Spinal cord (tissue), 10 donors: ENCODE data around the gene STARD3. TPM values are rescaled to one million over a fixed set of nuclear protein-coding genes. Genes with fewer than 3 reads are reported as not detected.
"Not testable (repeated sequence)": the region's sequence is repeated elsewhere in the genome, so short reads cannot be mapped to it uniquely, and the experiment has no call there.

ENCODE experiments used
- DNase-seq, 6 donors: peaks; one replicate each; pipeline versions ENCODE4 v3.0.0 to v3.0.0-alpha.2; 2013 to 2015; ENCODE audit warnings: low spot score in 6 of 6, low read depth in 4 of 6
- H3K27ac ChIP-seq: one replicate; pipeline ENCODE4 v1.5.1; 2013; ENCODE audit warnings: low read depth, low read length, control low read depth
- H3K27me3 ChIP-seq: one replicate; pipeline ENCODE4 v1.6.1; 2013; ENCODE audit warnings: low read length; ENCODE audit not compliant: control insufficient read depth, insufficient read depth
- H3K36me3 ChIP-seq: one replicate; pipeline ENCODE4 v1.6.1; 2013; ENCODE audit warnings: low read length; ENCODE audit not compliant: control insufficient read depth, insufficient read depth
- H3K4me1 ChIP-seq: one replicate; pipeline ENCODE4 v1.6.1; 2013; ENCODE audit warnings: low read length; ENCODE audit not compliant: control insufficient read depth, insufficient read depth
- H3K4me3 ChIP-seq: one replicate; pipeline ENCODE4 v1.5.1; 2013; ENCODE audit warnings: low read depth, low read length, control low read depth
- H3K9me3 ChIP-seq: one replicate; pipeline ENCODE4 v1.6.1; 2013; ENCODE audit warnings: low read length; ENCODE audit not compliant: control insufficient read depth, insufficient read depth
- WGBS: methylation state at CpG from one replicate; pipeline ENCODE4 v1.1.5; 2013; ENCODE audit warnings: missing lambda C conversion rate; ENCODE audit not compliant: insufficient coverage; 5-methylcytosine and 5-hydroxymethylcytosine counted together
- long read RNA-seq, 4 donors: transcript quantifications; one replicate each; lab custom pipeline, GENCODE V29; 2026
- polyA plus RNA-seq, 2 donors: library from polyadenylated mRNA; unstranded; fragments of 120-200 nt; gene quantifications; one replicate each; pipeline ENCODE4 v1.2.1, GENCODE V29; 2013; ENCODE audit not compliant: insufficient read length in 2 of 2
- total RNA-seq, 2 donors: library from RNA; depleted of rRNA in 1 of 2; stranded (reverse); fragments of 120-200 nt in 1 of 2; fragments of >200 nt in 1 of 2; gene quantifications; one replicate each; pipeline versions ENCODE4 v1.2.3 to v1.2.4, GENCODE V29; 2013 to 2014
- donor health status: healthy.

Gene STARD3
- total RNA-seq (10 to 100 TPM; 17.2 to 33.4 TPM), polyA plus RNA-seq (10 to 100 TPM; 65.4 to 76.8 TPM)
- long read RNA-seq, donor 1, partial matches to known transcripts = 50 of 55 reads
- long read RNA-seq, donor 1, other reads (novel, unspliced or antisense) = 0 of 55 reads
- long read RNA-seq, donor 2, partial matches to known transcripts = 0 of 3 reads
- long read RNA-seq, donor 2, other reads (novel, unspliced or antisense) = 0 of 3 reads
- long read RNA-seq, donor 3, transcript STARD3-201 (15 exons, 2,132 nt) = major isoform, 7 of 9 reads
- long read RNA-seq, donor 3, partial matches to known transcripts = 0 of 9 reads
- long read RNA-seq, donor 3, other reads (novel, unspliced or antisense) = 0 of 9 reads
- long read RNA-seq, donor 4, transcript STARD3-201 (15 exons, 2,132 nt) = major isoform, 7 of 8 reads
- long read RNA-seq, donor 4, partial matches to known transcripts = 0 of 8 reads
- long read RNA-seq, donor 4, other reads (novel, unspliced or antisense) = 0 of 8 reads

DNA sequence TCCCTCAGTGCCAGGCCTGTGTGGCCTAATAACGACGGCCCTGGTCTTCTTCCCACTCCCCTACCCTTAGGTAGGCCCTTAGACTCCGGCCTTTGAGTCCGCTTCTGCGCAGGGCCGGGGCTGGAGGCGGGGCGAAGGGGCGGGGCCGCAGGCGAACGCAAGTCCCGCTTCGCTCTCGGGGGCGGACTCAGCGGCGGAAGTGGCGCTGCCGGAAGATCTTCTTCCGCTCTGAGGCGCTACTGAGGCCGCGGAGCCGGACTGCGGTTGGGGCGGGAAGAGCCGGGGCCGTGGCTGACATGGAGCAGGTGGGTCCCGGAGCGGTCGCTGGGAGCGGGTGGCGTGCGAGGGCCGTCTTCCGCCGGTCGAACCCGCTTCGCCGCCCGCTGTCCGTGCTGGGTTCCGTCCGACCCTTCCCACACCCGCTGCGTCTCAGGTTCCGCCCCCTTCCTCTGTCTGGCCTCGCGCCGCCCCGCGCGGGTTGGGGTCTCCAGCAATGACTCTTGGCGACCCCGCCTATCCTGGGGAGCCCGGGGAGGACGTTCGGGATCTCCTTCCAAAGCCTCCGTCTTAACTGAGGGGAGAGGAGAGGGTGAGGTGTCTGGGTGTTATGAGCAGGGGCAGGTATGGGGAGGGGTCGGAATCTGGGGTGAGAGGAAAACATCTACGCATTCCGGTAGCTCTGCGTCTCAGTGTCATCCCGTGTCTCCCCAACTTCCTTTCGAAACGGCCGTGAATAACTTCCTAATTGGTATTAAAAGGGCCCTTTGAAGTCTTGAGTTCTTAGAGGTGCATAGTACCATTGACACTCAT is at the start of gene STARD3:
TSS of gene STARD3 (plus strand) at position 218 of the 810 bp plus-strand sequence. CDS start 16,388 bp downstream, outside the sequence.
- DNase-seq = peak in 5 of 6 donors; percentile 71 to 96 (median 84)
- Histone ChIP-seq H3K27me3 (no peaks in the 10 kb centered on the region), H3K4me1 (peaks cover 60% of the 10 kb centered on the region), H3K4me3 (peak within 1 kb of the TSS; percentile 83), H3K9me3 (no peaks in the 10 kb centered on the region), H3K27ac (peak within 1 kb of the TSS; percentile 89), H3K36me3 (peaks cover 3% of the 10 kb centered on the region)
- under 1% methylated on average over 65 of the region's 69 CpGs for WGBS

DNA sequence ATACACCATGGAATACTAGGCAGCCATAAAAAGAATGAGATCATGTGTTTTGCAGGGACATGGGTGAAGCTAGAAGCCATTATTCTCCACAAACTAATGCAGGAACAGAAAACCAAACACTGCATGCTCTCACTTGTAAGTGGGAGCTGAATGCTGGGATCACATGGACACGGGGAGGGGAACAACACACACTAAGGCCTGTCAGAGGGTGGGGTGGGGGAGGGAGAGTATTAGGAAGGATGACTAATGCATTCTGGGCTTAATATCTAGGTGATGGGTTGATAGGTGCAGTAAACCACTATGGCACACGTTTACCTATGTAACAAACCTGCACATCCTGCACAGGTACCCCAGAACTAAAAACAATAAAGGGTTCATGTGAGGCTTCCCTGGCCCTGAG is 46.8 kb upstream of the STARD3 start:
- WGBS = no CpG with 5 or more reads among the region's 2 CpGs
- peaks cover 22% of the 10 kb centered on the region for H3K27me3 ChIP-seq

DNA sequence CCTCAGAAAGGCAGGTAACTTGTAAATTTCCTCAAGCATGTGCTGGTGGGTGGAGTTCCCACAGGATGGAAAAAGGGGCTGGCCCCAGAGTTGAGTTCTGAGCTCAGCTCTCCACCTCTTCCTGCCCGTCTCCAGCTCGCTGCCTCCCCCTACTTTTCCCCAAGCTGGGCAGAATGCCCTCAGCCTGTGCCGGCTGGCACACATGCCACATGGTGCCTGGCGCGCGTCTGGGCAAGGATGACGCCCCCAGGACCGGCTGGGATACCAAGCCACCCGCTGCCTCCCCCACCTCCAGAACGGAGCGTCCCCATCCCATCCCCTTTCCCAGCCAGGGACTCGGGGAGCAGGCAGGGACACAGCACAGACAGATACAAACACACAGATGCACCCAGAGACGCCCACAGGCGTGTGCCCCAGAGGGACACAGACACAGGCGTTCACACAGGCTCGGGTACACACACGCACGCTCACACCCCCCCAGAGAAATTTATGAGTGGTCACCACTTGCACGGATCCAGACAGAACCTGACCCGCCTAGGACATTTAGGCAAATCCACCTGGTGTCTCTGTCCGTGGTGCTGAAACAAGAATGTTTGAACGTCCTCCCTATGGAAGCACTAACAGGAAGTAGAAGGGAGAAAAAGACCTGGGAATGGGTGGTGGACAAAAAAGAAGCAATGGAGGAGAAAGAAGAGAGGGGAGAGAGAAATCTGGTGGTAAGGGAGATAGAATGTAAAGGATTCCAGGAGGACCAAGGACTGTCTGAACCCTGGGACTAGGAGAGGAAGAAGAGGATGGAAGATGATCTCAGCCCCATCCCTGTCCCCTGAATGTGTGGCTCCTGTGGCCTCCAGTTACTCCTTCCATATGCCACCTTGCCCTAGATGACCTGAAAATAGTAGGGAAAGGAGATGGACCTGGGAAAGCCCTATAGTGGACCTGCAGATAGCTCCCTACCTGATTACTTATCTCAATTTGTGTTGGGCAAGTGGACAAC is 44.7 kb upstream of the STARD3 start:
- Histone ChIP-seq H3K27ac (no peak overlapping the region), H3K4me3 (no peak overlapping the region)

More for the DNA sequence above, 46.8 kb upstream of the STARD3 start:
- DNase-seq, H3K27ac ChIP-seq, H3K4me3 ChIP-seq, H3K4me1 ChIP-seq, H3K9me3 ChIP-seq, H3K36me3 ChIP-seq: not testable (repeated sequence)

DNA sequence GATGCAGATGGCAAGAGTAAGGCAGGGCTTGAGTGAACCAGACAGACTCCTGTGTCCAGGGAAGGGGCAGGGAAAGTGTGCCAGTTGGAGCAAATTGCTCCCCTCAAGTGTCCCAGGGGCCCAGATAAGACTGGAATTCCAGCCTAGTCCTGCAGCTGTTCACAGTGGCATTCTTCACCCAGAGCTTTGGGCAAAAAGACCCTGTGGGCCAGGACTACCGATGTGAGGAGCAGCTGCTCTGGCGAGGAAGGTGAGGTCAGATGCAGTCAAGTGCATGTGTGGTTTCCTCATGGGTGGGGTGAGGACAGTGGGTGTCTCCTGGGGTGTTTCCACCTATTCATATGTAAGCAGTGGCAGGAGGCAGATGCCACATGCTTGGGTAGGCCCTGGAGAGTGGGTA is 43.6 kb upstream of the STARD3 start:
- H3K27me3 ChIP-seq = peaks cover 54% of the 10 kb centered on the region
- no peak overlapping the region for H3K4me3 ChIP-seq
- H3K36me3 ChIP-seq = no peaks in the 10 kb centered on the region
- H3K4me1 ChIP-seq = peaks cover 22% of the 10 kb centered on the region
- 75% methylated on average over 2 of the region's 2 CpGs for WGBS
- no peaks in the 10 kb centered on the region for H3K9me3 ChIP-seq
- no peak overlapping the region for H3K27ac ChIP-seq
- no peak for DNase-seq

More for the DNA sequence above, 44.7 kb upstream of the STARD3 start:
- H3K36me3 ChIP-seq = no peaks in the 10 kb centered on the region
- H3K4me1 ChIP-seq = peaks cover 14% of the 10 kb centered on the region
- peak in 2 of 6 donors; percentile 45 to 94 for DNase-seq
- H3K9me3 ChIP-seq = no peaks in the 10 kb centered on the region
- 7% methylated on average over 20 of the region's 22 CpGs for WGBS
- H3K27me3 ChIP-seq = peaks cover 43% of the 10 kb centered on the region

DNA sequence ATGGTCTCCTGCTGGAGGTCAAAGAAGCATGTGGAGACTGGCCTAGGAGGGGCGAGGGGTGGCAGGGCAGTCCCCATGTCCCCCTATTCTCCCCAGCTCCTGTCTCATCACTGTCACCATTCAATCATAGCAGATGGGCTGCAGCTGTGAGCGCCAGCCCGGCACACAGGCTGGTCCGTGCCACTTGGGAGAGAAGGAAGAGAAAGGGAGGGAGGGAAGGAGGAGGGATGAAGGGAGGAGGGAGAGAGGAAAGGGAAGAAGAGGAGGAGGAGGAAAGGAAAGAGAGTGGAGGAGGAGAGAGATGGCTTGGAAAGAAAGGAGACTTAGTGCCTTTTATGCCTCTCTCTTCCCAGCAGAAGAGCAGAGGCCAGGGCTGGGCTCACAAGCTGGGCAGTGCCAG is 41.6 kb upstream of the STARD3 start:
- Histone ChIP-seq H3K27me3 (peaks cover 73% of the 10 kb centered on the region), H3K9me3 (no peaks in the 10 kb centered on the region), H3K27ac (no peak overlapping the region), H3K36me3 (no peaks in the 10 kb centered on the region), H3K4me1 (peaks cover 40% of the 10 kb centered on the region), H3K4me3 (no peak overlapping the region)
- 0% methylated on average over 2 of the region's 4 CpGs for WGBS
- DNase-seq = peak in 2 of 6 donors; percentile 49 to 88

DNA sequence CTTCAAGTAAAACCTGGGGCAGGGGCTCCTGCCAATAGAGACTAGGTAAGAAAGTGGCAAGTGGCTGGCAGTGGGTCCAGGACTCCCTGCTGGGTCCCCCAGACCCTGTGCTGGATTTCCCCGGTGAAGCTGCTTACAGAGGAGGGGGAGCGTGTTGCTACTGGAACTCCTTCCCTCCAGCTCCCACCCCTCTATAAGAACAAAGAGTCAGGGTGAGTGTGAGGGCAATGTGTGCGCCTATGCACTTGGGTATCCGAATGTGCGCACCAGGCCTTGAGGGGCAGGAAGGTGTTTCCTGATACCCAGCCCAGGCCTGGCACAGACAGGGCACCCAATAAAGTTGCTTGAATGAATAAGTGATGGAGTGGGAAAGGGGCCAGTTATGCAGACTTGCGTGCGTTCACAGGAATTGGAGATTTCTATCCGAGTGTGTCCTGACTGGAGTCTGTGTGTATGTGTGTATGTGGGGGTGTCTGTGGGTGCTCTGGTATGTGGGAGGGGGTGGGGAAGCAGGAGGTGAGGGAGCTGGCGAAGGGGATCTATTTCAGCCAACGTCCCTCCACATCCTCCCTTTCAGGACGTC is 40.9 kb upstream of the STARD3 start:
- H3K4me3 ChIP-seq = no peak overlapping the region
- H3K9me3 ChIP-seq = no peaks in the 10 kb centered on the region
- H3K4me1 ChIP-seq = peaks cover 40% of the 10 kb centered on the region
- H3K27me3 ChIP-seq = peaks cover 80% of the 10 kb centered on the region
- 24% methylated on average over 7 of the region's 11 CpGs for WGBS
- peak in 1 of 6 donors; percentile 83 for DNase-seq
- no peaks in the 10 kb centered on the region for H3K36me3 ChIP-seq
- no peak overlapping the region for H3K27ac ChIP-seq

DNA sequence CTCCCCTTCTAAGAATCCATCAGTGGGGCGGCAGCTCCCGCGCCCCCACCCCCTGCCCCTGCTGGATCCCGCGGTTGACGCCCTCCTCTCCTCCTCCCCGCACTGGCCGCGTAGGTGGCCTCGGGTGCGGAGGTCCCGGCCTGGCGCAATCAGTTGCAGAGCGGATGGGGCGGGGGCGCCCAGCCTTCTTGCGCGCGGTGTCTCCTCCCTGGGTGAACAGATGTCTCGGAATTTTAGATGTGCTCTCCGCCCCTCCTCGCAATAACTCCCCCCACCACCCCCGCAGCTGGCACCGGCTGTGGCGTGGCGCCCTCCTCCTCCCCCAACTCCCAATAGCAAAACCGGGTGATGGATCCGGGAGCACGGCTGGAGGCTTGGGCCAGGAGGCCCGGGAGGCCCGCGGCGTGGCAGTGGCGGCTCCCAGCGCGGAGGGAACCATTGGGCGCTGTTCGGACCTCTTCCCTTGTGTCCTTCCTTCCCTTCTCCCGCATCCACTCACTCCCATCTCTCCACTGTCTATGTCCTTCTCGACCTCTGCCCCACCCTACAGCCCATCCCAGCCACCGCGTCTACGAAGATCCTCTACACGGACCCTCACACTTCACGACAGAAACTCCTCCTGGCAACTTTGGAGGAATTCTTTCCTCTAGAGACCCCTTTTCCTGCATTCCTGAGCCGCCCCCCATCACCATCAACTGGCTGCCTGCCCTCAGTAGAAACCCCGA is 40.2 kb upstream of the STARD3 start:
- Histone ChIP-seq H3K9me3 (no peaks in the 10 kb centered on the region), H3K4me3 (no peak overlapping the region), H3K27ac (no peak overlapping the region), H3K27me3 (peaks cover 83% of the 10 kb centered on the region), H3K36me3 (no peaks in the 10 kb centered on the region), H3K4me1 (peaks cover 46% of the 10 kb centered on the region)
- WGBS = 2% methylated on average over 43 of the region's 47 CpGs
- peak in 2 of 6 donors; percentile 49 to 54 for DNase-seq

DNA sequence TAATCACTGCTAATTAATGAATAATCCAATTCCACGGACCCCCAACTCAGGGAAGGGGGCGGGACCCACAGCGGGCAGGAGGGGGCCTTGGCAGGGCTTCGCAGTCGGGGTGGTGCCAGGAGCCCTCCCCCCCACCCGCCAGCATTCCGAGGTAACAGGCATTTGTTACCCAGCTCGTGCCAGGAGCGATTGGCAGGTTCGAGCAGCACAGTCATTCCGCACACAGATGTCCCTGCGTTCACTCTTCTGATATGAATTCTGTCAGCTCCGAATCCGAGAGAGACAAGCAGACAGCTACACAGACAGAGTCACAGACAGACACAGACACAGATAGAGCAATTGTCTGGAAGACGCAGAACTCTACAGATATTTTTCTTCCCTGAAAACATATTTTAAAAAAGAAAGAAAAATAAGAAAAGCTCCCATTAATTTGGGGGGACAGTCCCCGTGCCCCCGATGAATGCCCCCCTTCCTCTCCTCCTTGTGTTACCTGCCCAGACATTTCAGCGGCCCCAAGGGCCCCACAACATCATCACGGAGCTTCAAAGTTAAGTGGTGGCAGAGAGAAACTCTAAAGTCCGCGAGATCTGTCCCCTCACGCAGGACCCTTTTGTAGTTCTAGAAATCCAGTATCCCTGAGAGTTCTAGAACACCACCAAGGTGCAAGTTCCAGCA is 39.4 kb upstream of the STARD3 start:
- Histone ChIP-seq H3K4me1 (peaks cover 43% of the 10 kb centered on the region), H3K9me3 (no peaks in the 10 kb centered on the region), H3K27ac (no peak overlapping the region), H3K4me3 (no peak overlapping the region), H3K36me3 (no peaks in the 10 kb centered on the region), H3K27me3 (peaks cover 88% of the 10 kb centered on the region)
- peak in 2 of 6 donors; percentile 73 to 92 for DNase-seq
- WGBS = 7% methylated on average over 18 of the region's 22 CpGs
